Measurements from ENCODE around the gene TBC1D17. TPM values are rescaled to one million over a fixed set of nuclear protein-coding genes. Genes with fewer than 3 reads are reported as not detected.

TBC1D17 gene
- total RNA-seq, 1 experiment from 2014 or later = 35.1 TPM

GRCh38 chr19:49884109-49884508, 6.6 kb downstream of the TBC1D17 start:
- CTCF ChIA-PET = no interaction called here
- peaks cover 8% of the 10 kb centered on the region for H3K9me3 ChIP-seq (ENCODE audit: low read depth, low read length, poor library complexity, severe bottlenecking)
- H3K4me3 ChIP-seq (ENCODE audit: low read depth, low read length, poor library complexity, severe bottlenecking) = no peak overlapping the region
- POLR2A ChIA-PET (ENCODE audit: low non-redundant PET) = no interaction called here
- H3K27ac ChIP-seq (ENCODE audit: low read depth, low read length, poor library complexity, severe bottlenecking) = no peak overlapping the region
- no peak for DNase-seq (ENCODE audit: low spot score)
- TF ChIP-seq EZH2 (IDR thresholded peaks at IDR 0.05; ENCODE audit: borderline replicate concordance, low read depth, low read length, poor library complexity, severe bottlenecking) (no peak), CTCF (conservative IDR thresholded peaks at IDR 0.05; ENCODE audit: low read depth, low read length) (no peak)
- no TSS peak for BruUV-seq (replicated peaks)
- no peaks in the 10 kb centered on the region for H3K27me3 ChIP-seq (replicated peaks; ENCODE audit: insufficient read depth, low read depth, low read length, poor library complexity)
- intact Hi-C loops (cut with micrococcal nuclease; ENCODE audit: unreplicated experiment) = no loop called here
- peaks cover 51% of the 10 kb centered on the region for H3K36me3 ChIP-seq (ENCODE audit: insufficient read depth, low read length, poor library complexity, severe bottlenecking)
- H3K4me1 ChIP-seq (ENCODE audit: insufficient read depth, low read length, poor library complexity, severe bottlenecking) = peaks cover under 1% of the 10 kb centered on the region

GRCh38 chr19:49884760-49885159, 7.3 kb downstream of the TBC1D17 start:
- CTCF ChIA-PET = interaction anchor here (0.6 kb wide), 1 partner anchor 13 kb away, joined by 6 read pairs; no protein-coding TSS in a partner anchor
- Histone ChIP-seq H3K9me3 (ENCODE audit: low read depth, low read length, poor library complexity, severe bottlenecking) (peaks cover 8% of the 10 kb centered on the region), H3K4me3 (ENCODE audit: low read depth, low read length, poor library complexity, severe bottlenecking) (no peak overlapping the region), H3K36me3 (ENCODE audit: insufficient read depth, low read length, poor library complexity, severe bottlenecking) (peaks cover 48% of the 10 kb centered on the region), H3K27ac (ENCODE audit: low read depth, low read length, poor library complexity, severe bottlenecking) (no peak overlapping the region), H3K27me3 (replicated peaks; ENCODE audit: insufficient read depth, low read depth, low read length, poor library complexity) (no peaks in the 10 kb centered on the region), H3K4me1 (ENCODE audit: insufficient read depth, low read length, poor library complexity, severe bottlenecking) (no peaks in the 10 kb centered on the region)
- no peak for DNase-seq (ENCODE audit: low spot score)
- intact Hi-C loops (cut with micrococcal nuclease; ENCODE audit: unreplicated experiment) = no loop called here
- POLR2A ChIA-PET (ENCODE audit: low non-redundant PET) = interaction anchor here (0.5 kb wide), 1 partner anchor 40 kb away, joined by 3 read pairs; no protein-coding TSS in a partner anchor
- no TSS peak for BruUV-seq (replicated peaks)
- TF ChIP-seq EZH2 (IDR thresholded peaks at IDR 0.05; ENCODE audit: borderline replicate concordance, low read depth, low read length, poor library complexity, severe bottlenecking) (no peak), CTCF (conservative IDR thresholded peaks at IDR 0.05; ENCODE audit: low read depth, low read length) (no peak)

- intact Hi-C loops (cut with micrococcal nuclease; ENCODE audit: unreplicated experiment) = no loop called here
- Histone ChIP-seq H3K4me3 (ENCODE audit: low read depth, low read length, poor library complexity, severe bottlenecking) (no peak overlapping the region), H3K9me3 (ENCODE audit: low read depth, low read length, poor library complexity, severe bottlenecking) (peaks cover 8% of the 10 kb centered on the region), H3K4me1 (ENCODE audit: insufficient read depth, low read length, poor library complexity, severe bottlenecking) (no peaks in the 10 kb centered on the region), H3K27ac (ENCODE audit: low read depth, low read length, poor library complexity, severe bottlenecking) (no peak overlapping the region), H3K36me3 (ENCODE audit: insufficient read depth, low read length, poor library complexity, severe bottlenecking) (peaks cover 26% of the 10 kb centered on the region), H3K27me3 (replicated peaks; ENCODE audit: insufficient read depth, low read depth, low read length, poor library complexity) (no peaks in the 10 kb centered on the region)
- TF ChIP-seq CTCF (conservative IDR thresholded peaks at IDR 0.05; ENCODE audit: low read depth, low read length) = no peak
- TF ChIP-seq EZH2 (IDR thresholded peaks at IDR 0.05; ENCODE audit: borderline replicate concordance, low read depth, low read length, poor library complexity, severe bottlenecking) = no peak
- ChIA-PET POLR2A (ENCODE audit: low non-redundant PET) (no interaction called here), CTCF (no interaction called here)
- no TSS peak for BruUV-seq (replicated peaks)
- DNase-seq (ENCODE audit: low spot score) = no peak
Observed at GRCh38 chr19:49887037-49887664, 9.6 kb downstream of the TBC1D17 start.
